ENCODE measurements around the gene CCND2. TPM values are rescaled to one million over a fixed set of nuclear protein-coding genes. Genes with fewer than 3 reads are reported as not detected.
A peak's percentile ranks its signal among the peaks of the same experiment; 100 is the strongest.

CCND2 gene
- total and polyA plus RNA-seq, 2 experiments from 2014 or later, result 157 to 250 TPM

DNA sequence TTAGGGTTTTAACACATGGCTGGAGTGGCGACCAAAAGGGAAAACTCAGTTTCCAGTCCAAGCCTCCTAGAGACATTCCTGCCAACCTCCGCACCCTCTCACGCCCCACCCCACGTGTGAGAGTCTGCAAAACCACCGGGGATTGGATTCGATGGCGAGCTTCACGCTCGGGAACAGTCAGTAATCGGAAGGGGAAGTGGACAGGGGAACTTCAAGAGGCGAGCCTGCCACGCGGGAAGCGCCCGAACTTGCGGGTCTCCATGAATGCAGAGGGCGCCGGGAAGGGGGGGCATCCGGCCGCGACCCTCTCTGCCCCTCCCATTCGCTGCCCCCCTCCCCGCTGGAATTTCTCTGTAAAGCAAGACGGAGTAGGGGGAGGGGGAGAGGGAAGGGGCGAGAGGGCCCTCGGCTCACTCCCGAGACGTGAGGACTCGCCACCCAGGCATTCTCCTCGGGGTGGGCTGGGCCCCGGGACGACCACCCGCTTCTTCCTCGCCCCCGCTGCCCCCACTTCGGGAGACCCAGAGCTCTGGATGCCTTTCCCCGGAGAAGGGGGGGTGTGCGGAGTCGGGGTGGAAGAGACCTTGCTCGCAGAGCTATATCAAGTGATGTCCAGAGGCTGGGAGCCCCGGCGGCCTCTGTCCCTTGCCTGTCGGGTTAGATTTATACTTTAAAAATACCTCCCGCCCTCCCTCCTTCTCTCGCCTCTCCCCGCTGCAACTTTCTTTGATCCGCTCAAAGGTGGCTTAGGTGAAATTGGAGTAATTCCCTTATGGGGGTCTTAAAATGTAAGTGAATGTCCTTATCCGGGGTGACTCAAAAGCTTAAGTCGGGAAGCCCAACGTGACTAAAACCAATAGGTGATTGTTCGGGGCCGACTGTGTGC lies 2.5 kb upstream of the CCND2 start:
- TF ChIP-seq, protein P1, sequence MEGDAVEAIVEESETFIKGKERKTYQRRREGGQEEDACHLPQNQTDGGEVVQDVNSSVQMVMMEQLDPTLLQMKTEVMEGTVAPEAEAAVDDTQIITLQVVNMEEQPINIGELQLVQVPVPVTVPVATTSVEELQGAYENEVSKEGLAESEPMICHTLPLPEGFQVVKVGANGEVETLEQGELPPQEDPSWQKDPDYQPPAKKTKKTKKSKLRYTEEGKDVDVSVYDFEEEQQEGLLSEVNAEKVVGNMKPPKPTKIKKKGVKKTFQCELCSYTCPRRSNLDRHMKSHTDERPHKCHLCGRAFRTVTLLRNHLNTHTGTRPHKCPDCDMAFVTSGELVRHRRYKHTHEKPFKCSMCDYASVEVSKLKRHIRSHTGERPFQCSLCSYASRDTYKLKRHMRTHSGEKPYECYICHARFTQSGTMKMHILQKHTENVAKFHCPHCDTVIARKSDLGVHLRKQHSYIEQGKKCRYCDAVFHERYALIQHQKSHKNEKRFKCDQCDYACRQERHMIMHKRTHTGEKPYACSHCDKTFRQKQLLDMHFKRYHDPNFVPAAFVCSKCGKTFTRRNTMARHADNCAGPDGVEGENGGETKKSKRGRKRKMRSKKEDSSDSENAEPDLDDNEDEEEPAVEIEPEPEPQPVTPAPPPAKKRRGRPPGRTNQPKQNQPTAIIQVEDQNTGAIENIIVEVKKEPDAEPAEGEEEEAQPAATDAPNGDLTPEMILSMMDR (IDR thresholded peaks at IDR 0.05; ENCODE audit: poor library complexity), result no peak
- TF ChIP-seq EZH2 (IDR thresholded peaks at IDR 0.05; ENCODE audit: borderline replicate concordance) (no peak), EZH2phosphoT487 (IDR thresholded peaks at IDR 0.05; ENCODE audit: low read depth, severe bottlenecking, unreplicated experiment) (no peak)
- Histone ChIP-seq H2AFZ (peak overlapping the region; percentile 27), H3K36me3 (replicated peaks; ENCODE audit: insufficient read depth, low read depth) (no peaks in the 10 kb centered on the region), H3K4me1 (ENCODE audit: insufficient read depth) (peaks cover 16% of the 10 kb centered on the region), H3K79me2 (peaks cover 24% of the 10 kb centered on the region), H3K27ac (peak overlapping the region; percentile 96), H3K27me3 (peaks cover 17% of the 10 kb centered on the region), H3K9me2 (replicated peaks; ENCODE audit: insufficient read depth) (no peaks in the 10 kb centered on the region), H4K20me1 (ENCODE audit: insufficient read depth, poor library complexity, severe bottlenecking) (no peaks in the 10 kb centered on the region), H3K4me2 (peak overlapping the region; percentile 88), H3K9me3 (ENCODE audit: low read depth) (no peaks in the 10 kb centered on the region), H3K4me3 (peak overlapping the region; percentile 78)
- under 1% methylated on average over 34 of the region's 52 CpGs for WGBS (ENCODE audit: low lambda C conversion rate, missing lambda C conversion rate)
- DNase-seq (ENCODE audit: low spot score), result peak; percentile 59

DNA sequence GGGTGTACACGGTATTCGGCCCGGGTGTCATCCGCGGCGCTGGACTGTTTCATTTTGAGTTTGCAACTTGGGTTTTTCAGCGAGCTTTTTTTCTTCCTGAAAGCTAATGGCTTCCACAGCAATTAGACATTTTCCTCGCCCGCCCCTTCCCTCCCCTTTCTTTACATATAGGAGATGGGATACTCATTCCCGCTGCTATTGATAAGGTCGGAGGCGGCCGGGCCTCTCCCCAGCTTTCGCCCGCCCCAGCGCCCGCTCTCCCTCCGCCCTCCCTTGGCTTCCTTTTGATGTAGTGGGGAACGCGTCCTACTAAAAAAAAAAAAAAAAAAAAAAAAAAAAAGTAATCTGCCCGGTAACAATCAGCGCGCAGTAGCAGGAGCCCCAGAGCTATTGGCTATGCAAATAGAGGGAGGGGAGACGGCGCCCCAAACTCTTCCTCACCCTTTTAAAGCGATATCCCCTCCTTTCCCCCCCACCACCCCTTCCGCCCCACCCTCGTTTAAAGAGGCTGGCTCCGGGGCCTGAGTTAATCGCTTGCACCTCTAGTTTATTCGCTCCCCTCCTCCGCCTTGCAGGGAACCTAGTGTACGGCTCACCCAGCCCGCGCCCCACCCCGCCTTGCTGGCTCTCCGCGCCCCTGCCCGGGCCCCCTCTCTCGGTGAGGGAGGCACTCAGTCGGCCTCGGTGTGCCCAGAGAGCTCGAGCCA lies 1.7 kb upstream of the CCND2 start:
- Histone ChIP-seq H4K20me1 (ENCODE audit: insufficient read depth, poor library complexity, severe bottlenecking) (no peaks in the 10 kb centered on the region), H3K36me3 (replicated peaks; ENCODE audit: insufficient read depth, low read depth) (no peaks in the 10 kb centered on the region), H3K4me1 (ENCODE audit: insufficient read depth) (peaks cover 24% of the 10 kb centered on the region), H3K9me2 (replicated peaks; ENCODE audit: insufficient read depth) (no peaks in the 10 kb centered on the region), H3K79me2 (peaks cover 31% of the 10 kb centered on the region), H3K4me2 (peak overlapping the region; percentile 88), H3K27ac (peak overlapping the region; percentile 96), H2AFZ (peak overlapping the region; percentile 57), H3K4me3 (peak overlapping the region; percentile 57), H3K27me3 (peaks cover 10% of the 10 kb centered on the region), H3K9me3 (ENCODE audit: low read depth) (no peaks in the 10 kb centered on the region)
- 2% methylated on average over 28 of the region's 43 CpGs for WGBS (ENCODE audit: low lambda C conversion rate, missing lambda C conversion rate)
- DNase-seq (ENCODE audit: low spot score), result peak; percentile 87
- TF ChIP-seq, protein P1 (IDR thresholded peaks at IDR 0.05; ENCODE audit: poor library complexity), result no peak
- TF ChIP-seq EZH2 (IDR thresholded peaks at IDR 0.05; ENCODE audit: borderline replicate concordance) (no peak), EZH2phosphoT487 (IDR thresholded peaks at IDR 0.05; ENCODE audit: low read depth, severe bottlenecking, unreplicated experiment) (no peak)

DNA sequence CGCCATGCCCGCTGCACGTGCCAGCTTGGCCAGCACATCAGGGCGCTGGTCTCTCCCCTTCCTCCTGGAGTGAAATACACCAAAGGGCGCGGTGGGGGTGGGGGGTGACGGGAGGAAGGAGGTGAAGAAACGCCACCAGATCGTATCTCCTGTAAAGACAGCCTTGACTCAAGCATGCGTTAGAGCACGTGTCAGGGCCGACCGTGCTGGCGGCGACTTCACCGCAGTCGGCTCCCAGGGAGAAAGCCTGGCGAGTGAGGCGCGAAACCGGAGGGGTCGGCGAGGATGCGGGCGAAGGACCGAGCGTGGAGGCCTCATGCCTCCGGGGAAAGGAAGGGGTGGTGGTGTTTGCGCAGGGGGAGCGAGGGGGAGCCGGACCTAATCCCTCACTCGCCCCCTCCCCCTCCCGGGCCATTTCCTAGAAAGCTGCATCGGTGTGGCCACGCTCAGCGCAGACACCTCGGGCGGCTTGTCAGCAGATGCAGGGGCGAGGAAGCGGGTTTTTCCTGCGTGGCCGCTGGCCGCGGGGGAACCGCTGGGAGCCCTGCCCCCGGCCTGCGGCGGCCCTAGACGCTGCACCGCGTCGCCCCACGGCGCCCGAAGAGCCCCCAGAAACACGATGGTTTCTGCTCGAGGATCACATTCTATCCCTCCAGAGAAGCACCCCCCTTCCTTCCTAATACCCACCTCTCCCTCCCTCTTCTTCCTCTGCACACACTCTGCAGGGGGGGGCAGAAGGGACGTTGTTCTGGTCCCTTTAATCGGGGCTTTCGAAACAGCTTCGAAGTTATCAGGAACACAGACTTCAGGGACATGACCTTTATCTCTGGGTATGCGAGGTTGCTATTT lies 914 bp upstream of the CCND2 start:
- WGBS (ENCODE audit: low lambda C conversion rate, missing lambda C conversion rate), result 2% methylated on average over 33 of the region's 62 CpGs
- Histone ChIP-seq H3K9me3 (ENCODE audit: low read depth) (no peaks in the 10 kb centered on the region), H3K27ac (peak overlapping the region; percentile 96), H3K27me3 (peaks cover 7% of the 10 kb centered on the region), H3K36me3 (replicated peaks; ENCODE audit: insufficient read depth, low read depth) (no peaks in the 10 kb centered on the region), H3K4me2 (peak overlapping the region; percentile 88), H2AFZ (peak overlapping the region; percentile 57), H3K79me2 (peaks cover 37% of the 10 kb centered on the region), H3K4me3 (peak overlapping the region; percentile 40), H3K4me1 (ENCODE audit: insufficient read depth) (peaks cover 30% of the 10 kb centered on the region), H3K9me2 (replicated peaks; ENCODE audit: insufficient read depth) (no peaks in the 10 kb centered on the region), H4K20me1 (ENCODE audit: insufficient read depth, poor library complexity, severe bottlenecking) (peaks cover 6% of the 10 kb centered on the region)
- no peak for TF ChIP-seq EZH2phosphoT487 (IDR thresholded peaks at IDR 0.05; ENCODE audit: low read depth, severe bottlenecking, unreplicated experiment)
- TF ChIP-seq EZH2 (IDR thresholded peaks at IDR 0.05; ENCODE audit: borderline replicate concordance), result peak; percentile 12
- DNase-seq (ENCODE audit: low spot score), result peak; percentile 78

Measured in hepatocyte (in vitro differentiated cells).